Lower leg skin (tissue), 4 donors: Measurements from ENCODE around the gene GSK3B. TPM values are rescaled to one million over a fixed set of nuclear protein-coding genes. Genes with fewer than 3 reads are reported as not detected.

ENCODE experiments used
- DNase-seq, 2 donors: peaks; one replicate each; pipeline ENCODE4 v3.0.0-alpha.2; 2019; ENCODE audit warnings: low spot score in 2 of 2
- H3K4me3 ChIP-seq: fragments of 200-600 bp; sonication (generic); 2 replicates; pipeline ENCODE4 v1.5.1; 2017; ENCODE audit warnings: mild to moderate bottlenecking, low read depth; ENCODE audit not compliant: poor library complexity, severe bottlenecking
- POLR2A ChIP-seq, 2 donors: fragments of 450-650 bp; IDR thresholded peaks; one replicate each; pipeline ENCODE4 v1.6.1; 2016 to 2017; ENCODE audit warnings: antibody characterized with exemption in 2 of 2, mild to moderate bottlenecking in 1 of 2, moderate library complexity in 1 of 2
- WGBS, 2 donors: methylation state at CpG; one replicate each; pipeline ENCODE4 v1.1.5; 2018; 5-methylcytosine and 5-hydroxymethylcytosine counted together
- intact Hi-C: fragments of 100-400 bp; cut with DNase I; formaldehyde crosslinking; loops from one replicate; pipeline ENCODE4 v1.15.0; 2023; ENCODE audit warnings: low total_unique reads
- total RNA-seq, 4 donors: library from RNA; depleted of rRNA; stranded (reverse); fragments of >200 nt; gene quantifications; one replicate each; pipeline ENCODE4 v1.1.0, GENCODE V29; 2016
- TF ChIP-seq, protein P1 (sequence below), 3 donors: fragments of 450-650 bp; IDR thresholded peaks; one replicate each; pipeline ENCODE4 v1.5.1; 2016; ENCODE audit warnings: antibody characterized with exemption in 3 of 3, mild to moderate bottlenecking in 3 of 3, moderate library complexity in 2 of 3

The GSK3B gene
- total RNA-seq, 4 donors from 2014 or later: 37.3 to 48.7 (median 46.0) TPM

DNA sequence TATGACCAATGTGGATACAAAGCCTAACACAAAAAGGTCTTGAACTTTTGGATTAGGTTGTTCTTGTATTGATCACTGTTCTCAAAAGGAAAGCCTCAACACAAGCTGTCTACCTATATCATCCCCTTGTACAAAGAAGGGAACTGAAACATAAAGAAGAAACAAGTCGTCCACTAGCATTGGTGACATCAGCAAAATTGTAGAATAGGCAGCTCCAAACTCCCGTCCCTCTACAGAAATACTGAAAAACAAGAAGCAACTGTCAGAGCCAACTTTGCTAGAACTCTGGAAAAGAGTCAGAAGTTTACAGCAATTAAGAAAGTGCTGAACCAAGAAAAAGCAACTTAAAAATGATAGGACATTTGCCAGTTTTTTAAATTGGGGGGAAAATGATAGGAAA lies 319.8 kb downstream of the GSK3B start:
- no peak for TF ChIP-seq POLR2A (IDR thresholded peaks at IDR 0.05)
- TF ChIP-seq, protein P1, sequence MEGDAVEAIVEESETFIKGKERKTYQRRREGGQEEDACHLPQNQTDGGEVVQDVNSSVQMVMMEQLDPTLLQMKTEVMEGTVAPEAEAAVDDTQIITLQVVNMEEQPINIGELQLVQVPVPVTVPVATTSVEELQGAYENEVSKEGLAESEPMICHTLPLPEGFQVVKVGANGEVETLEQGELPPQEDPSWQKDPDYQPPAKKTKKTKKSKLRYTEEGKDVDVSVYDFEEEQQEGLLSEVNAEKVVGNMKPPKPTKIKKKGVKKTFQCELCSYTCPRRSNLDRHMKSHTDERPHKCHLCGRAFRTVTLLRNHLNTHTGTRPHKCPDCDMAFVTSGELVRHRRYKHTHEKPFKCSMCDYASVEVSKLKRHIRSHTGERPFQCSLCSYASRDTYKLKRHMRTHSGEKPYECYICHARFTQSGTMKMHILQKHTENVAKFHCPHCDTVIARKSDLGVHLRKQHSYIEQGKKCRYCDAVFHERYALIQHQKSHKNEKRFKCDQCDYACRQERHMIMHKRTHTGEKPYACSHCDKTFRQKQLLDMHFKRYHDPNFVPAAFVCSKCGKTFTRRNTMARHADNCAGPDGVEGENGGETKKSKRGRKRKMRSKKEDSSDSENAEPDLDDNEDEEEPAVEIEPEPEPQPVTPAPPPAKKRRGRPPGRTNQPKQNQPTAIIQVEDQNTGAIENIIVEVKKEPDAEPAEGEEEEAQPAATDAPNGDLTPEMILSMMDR (IDR thresholded peaks at IDR 0.05): no peak
- DNase-seq: no peak
- intact Hi-C loops: no loop called here
- 32 to 39% methylated on average over 2 of the region's 2 CpGs for WGBS, 2 donors
- no peak overlapping the region for H3K4me3 ChIP-seq

Other genes starting within 250 kb of the GSK3B start
- gene GPR156, start 190.8 kb upstream of the GSK3B start, total RNA-seq: under 1 TPM; 0.20 to 0.72 (median 0.41) TPM